GM18507 (cell line): ENCODE measurements around the gene TBC1D23.
"Not testable (repeated sequence)": the region's sequence is repeated elsewhere in the genome, so short reads cannot be mapped to it uniquely, and the experiment has no call there.

Experiments
- DNase-seq: peaks from one replicate; pipeline ENCODE4 v3.0.0; 2011; ENCODE audit warnings: low read depth; ENCODE audit not compliant: insufficient read length; ENCODE audit errors: extremely low spot score
- FAIRE-seq: peaks from 2 replicates; lab custom pipeline; 2011; peaks lifted over from hg19 to GRCh38; lab: Jason Lieb, UNC

The TBC1D23 gene

DNA sequence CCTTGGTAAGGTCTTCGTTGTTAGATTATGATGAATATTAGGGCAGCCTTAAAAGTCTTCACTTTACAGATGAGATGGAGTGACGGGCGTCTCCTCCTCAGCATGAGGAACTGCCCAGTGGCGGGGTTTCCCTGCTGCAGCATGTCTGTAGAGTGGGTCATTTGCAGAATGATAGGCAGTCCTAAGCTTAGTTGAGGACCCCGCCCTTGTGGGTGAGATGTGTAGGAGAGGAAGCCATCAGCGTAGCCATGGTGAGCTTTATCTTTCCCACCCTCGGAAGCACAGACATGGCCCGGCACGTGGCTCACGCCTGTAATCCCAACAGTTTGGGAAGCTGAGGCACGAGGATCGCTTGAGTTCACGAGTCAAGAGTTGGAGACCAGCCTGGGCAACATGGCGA, 74.6 kb downstream of the TBC1D23 start:
- DNase-seq = peak; percentile 17
- peak; percentile 36 for FAIRE-seq

DNA sequence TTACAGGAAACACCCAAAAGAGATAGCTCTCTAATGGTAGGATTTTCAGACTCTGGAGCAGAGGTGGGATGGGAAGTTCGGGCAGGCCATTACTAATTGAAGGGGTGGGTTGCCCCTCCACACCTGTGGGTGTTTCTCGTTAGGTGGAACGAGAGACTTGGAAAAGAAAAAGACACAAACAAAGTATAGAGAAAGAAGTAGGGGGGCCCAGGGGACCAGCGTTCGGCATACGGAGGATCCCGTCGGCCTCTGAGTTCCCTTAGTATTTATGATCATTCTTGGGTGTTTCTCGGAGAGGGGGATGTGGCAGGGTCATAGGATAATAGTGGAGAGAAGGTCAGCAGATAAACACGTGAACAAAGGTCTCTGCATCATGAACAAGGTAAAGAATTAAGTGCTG, 75.4 kb downstream of the TBC1D23 start:
- not testable (repeated sequence) for FAIRE-seq, DNase-seq

DNA sequence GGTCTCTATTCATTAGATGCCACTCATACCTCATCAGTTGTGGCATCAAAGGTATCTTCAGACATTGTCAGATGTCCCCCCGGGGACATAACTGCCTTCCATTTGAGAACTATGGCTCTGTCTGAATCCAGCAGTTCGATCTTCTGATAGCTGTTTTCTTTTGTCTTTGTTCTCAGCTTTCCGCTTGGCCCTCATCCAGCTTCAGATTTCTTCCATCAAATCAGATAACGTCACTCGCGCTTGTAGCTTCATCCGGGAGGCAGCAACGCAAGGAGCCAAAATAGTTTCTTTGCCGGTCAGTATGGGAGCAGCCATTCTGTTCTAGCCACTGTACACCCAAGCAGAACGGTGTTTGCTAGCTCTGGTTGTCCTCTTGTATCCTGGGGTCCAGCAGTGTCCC, 78.1 kb downstream of the TBC1D23 start:
- no peak for DNase-seq
- no peak for FAIRE-seq

DNA sequence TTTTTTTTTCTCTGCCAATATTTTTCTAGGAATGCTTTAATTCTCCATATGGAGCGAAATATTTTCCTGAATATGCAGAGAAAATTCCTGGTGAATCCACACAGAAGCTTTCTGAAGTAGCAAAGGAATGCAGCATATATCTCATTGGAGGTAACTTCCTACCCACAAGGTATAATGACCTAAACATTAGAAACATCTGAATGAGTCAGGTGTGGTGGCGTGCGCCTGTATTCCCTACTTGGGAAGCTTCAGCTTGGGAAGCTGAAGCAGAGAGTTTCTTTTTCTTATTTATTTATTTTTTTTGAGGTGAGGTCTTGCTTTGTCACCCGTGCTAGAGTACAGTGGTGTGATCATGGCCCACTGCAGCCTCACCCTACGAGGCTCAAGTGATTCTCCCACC, 79.0 kb downstream of the TBC1D23 start:
- DNase-seq (no peak), FAIRE-seq (no peak)

DNA sequence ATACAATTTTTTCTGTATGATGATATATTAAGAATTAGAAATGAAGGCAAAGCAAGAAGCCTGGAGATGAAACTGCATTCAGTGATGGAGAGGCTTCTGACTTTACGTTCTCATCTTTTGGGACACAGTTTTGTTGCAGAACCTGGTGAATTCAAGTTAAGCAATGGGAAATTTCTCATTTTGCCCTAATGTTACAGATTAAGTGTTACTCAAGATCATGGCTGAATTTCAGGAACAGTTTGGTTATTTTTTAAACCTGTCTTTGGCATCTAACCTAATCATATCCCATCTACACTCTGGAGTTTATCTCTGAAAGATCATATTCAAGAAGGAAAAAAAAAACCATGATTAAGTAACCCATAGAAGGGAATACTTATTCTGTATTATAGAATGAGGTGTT, 79.7 kb downstream of the TBC1D23 start:
- FAIRE-seq = no peak
- DNase-seq = no peak

DNA sequence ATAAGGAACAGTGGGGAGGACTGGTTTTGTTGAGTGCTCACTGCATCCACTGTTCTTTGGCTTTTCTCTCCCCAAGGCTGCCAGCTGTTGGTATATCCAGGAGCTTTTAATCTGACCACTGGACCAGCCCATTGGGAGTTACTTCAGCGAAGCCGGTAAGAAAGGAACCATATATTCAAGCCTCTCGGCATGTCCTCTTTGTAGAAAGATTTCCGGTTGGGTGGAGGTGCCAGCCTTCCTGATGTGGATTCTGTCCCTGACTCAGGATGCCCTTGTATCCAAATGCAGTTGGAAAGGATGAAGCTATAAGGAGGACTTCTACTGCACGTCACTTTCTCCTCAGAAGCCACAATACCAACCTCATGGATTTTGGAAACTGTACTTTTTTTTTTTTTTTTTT, 87.9 kb downstream of the TBC1D23 start:
- DNase-seq (no peak), FAIRE-seq (no peak)

DNA sequence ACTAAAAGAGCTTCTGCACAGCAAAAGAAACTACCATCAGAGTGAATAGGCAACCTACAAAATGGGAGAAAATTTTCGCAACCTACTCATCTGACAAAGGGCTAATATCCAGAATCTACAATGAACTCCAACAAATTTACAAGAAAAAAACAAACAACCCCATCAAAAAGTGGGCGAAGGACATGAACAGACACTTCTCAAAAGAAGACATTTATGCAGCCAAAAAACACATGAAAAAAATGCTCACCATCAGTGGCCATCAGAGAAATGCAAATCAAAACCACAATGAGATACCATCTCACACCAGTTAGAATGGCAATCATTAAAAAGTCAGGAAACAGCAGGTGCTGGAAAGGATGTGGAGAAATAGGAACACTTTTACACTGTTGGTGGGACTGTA, 91.0 kb downstream of the TBC1D23 start:
- not testable (repeated sequence) for FAIRE-seq, DNase-seq

DNA sequence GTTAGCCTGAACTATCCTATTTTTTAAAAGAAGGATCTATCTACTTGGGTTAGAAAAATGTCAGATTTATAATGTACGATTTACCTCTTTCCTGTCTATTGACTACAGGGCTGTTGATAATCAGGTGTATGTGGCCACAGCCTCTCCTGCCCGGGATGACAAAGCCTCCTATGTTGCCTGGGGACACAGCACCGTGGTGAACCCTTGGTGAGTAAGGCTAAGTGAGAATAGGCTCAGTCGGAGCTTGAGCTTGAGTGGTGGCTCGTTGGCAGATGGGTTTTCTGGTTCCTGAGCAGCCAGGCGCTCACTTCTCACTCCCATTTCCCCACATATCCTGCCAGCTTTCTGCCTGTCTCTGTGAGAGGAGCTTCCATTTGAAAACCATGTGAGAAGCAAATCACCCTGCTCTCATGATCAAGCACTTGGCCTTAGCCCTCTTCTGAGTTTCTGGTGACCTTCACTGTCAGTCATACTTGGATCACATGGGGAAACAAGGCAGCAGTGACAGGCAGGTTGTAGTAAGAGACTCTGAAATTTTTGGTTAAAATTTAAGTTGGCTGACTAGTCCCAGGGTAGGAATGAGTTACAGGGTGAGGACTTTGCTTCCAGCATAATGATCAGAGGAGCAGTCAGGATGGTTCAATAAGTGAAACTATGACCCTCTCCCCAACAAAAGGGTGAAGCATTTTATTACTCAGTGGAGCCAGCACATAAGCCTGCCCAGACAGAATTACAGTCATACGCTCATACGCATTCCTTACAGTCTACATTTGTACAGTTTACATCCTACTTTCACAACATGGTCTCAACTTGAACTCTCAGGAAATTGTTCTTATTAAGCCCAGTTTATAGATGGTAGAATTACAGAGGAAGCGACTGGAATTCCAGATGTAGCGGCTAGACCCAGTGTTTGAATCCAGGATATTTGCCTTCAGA, 91.8 kb downstream of the TBC1D23 start:
- FAIRE-seq = no peak

DNA sequence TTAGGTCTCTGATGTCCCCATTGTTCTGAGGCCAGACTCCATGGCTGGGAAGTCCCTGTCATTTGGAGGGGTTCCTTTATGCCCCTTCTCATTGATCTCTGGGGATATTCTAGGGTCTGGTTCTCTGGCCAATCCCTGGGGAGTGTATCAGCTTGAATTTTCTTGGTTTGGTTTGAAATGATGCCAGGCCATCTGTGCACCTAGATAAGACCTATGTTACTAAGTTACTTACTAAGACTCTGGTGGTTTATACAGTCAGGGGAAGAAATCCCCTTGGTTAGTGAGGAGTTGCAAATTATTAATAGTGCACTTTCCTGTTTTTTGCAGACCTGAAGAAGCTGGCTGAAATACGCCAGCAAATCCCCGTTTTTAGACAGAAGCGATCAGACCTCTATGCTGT, 94.1 kb downstream of the TBC1D23 start:
- FAIRE-seq (no peak), DNase-seq (no peak)

More for the DNA sequence above, 91.8 kb downstream of the TBC1D23 start:
- no peak for DNase-seq

DNA sequence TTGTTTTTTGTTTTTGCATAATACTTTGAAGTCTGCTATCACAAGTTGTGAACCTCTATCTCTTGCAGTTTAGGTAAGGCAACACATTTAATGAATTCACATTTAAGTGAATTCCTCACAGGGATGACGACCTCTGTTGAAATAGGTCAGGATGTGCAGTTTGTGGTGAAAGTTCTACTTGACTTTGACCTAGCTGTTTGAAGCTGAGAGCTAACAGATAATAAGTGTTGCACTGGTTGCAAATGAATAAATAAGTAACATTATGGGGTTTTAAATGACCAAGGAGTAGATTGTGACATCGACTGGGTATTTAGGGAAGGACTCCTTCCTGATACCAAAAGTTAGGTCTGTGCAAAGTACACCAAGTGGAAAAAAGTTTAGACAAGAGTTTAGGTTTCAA, 97.6 kb downstream of the TBC1D23 start:
- no peak for DNase-seq
- FAIRE-seq = no peak

DNA sequence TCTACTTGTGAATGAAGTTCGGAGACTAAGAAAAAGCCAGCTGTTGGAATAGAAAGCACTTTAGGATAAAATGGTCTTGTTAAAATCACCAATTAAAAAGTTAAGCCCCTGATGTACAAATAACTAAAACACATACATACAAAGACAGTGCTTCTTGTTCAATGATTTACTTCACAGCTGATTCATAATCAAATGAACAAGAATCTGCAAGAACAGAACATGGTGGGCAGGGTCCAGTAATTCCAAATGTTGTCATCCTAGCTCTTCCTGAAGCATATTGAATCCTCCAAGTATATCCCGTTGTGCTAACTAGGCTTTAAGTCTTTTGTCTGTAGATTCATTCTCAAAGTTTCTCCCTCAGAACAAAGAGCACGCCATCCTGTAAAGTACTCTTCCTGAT, 98.2 kb downstream of the TBC1D23 start:
- no peak for FAIRE-seq
- DNase-seq = no peak

DNA sequence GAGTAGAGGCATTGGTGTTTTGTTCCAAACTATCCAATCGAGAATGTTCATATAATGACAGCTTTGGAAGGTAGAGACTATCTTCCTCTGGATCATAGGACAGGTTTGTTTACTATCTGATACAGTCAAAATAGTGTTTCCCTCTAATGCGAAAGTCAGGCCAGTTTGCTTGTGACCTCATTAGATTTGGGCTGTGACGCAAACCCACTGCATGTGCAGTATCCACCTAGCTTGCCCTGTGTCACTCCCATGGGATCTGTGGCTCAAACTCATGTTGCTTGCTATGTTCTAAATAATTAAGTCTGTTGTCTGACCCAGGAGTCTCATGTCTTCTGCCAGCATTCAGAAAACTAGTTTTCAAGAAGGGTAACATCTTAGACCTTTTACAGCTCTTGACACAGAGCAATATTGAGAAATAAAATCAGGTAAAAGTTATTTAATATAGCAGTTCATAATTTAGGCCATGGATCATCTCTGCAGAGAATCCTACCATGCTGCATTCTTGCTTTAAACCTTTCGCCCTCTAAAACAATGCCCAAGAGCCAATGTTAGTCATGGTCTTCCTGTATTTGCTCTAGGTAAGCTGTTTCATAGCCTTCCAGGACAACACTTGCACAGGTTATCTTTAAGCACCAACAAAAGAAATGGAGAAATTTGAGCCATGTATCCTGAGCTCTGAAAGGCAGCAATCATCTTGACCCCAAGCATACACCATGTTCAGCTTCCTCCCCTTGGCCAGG, 100.1 kb downstream of the TBC1D23 start:
- FAIRE-seq = no peak
- no peak for DNase-seq

DNA sequence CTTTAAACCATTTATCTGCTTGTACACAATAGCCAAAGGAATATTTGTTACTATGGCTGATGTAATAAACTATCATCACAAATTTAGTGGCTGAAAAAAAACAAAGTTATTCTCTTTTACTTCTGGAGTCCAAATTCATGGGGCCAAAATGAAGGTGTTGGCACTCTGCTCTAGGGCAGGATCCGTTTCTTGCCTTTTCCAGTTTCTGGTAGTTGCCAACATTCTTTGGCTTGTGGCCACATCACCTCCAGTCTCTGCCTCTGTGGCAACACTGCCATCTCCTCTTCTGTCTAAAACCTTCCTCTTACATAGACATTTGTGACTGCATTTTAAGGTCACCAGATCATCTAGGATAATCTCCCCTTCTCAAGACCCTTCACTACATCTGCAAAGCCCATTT, 101.1 kb downstream of the TBC1D23 start:
- FAIRE-seq (no peak), DNase-seq (no peak)

DNA sequence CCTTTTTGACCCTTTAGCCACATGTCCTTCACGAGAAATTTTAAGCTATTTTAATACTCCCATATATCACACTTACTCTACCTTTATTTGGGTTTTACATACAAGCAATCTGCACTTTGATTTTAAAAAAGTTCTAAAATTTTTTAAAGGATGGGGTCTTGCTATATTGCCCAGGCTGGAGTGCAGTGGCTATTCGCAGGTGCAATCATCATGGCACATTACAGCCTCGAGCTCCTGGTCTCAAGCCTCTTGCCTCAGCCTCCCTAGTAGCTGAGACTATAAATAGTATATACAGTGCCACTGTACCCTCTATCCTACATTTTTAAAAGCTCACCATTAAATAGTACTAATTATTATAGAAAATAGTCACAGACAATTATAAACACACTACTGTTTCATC, 103.6 kb downstream of the TBC1D23 start:
- DNase-seq (no peak), FAIRE-seq (no peak)

DNA sequence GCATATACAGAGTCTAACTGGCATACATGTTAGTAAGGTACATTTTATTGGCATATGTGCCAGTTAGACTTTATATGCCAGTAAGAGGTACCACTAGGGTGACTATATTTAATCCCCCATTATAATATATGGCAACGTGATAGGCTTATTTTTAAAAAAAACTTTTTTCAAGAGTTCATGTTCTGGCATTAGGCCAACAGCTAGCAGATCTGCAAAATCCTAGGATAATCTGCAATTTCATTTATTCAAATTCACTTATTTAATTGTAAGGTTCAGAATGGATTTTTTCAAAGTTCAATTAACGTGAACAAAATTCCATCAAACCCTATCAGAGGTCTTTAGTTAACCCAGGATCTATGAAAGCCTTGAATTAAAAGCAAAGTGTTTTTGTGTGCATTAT, 105.6 kb downstream of the TBC1D23 start:
- no peak for DNase-seq
- no peak for FAIRE-seq

DNA sequence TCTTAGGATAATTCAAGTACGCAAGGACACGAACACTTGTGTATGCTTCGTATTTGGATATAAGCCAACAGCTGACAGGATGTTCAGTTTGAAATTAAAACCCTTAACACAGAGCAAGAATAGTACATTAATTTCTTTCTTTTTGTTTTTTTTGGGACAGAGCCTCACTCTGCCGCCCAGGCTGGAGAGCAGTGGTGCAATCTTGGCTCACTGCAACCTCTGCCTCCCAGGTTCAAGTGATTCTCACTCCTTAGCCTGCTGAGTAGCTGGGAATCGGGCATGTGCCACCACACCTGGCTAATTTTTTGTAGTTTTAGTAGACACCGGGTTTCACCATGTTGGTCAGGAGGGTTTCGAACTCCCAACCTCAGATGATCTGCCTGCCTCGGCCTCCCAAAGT, 107.6 kb downstream of the TBC1D23 start:
- DNase-seq (no peak), FAIRE-seq (no peak)

DNA sequence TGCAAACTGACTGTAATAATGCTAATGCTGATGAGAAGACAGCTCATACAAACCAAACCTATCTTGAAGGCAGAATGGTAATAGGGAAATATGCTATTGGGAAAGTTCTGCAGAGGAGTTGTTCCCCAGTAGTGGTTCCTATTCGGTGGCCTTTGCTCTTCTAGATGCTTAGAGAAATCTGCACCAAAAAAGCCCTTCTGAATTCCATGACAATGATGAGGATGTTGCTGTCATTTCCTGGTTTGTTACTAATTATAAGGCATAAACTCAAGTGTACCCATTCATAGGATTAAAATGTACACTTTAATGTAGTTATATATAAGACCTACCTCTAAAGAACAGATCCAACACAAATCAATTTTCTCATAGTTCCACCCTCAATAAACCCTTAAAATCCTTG, 110.0 kb downstream of the TBC1D23 start:
- DNase-seq = no peak
- no peak for FAIRE-seq

DNA sequence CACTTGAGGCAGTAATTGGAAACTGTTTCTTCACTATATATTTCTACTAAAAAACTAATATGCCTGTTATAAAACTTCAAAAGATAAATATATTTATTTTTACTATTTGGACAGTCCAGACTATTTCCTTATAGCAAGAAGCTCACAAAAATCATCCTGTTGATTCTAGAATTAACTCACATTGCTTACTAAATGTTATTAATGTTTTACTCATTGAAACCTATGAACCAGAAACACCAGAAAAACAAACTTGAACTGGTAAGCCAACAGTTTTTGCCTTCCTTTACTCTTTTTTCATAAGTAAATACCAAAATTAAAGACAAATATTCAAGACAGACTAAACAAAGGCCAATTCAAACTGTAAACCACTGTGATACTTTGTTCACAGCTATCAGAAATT, 113.7 kb downstream of the TBC1D23 start:
- FAIRE-seq = no peak
- DNase-seq = no peak
